ENCODE measurements around the gene TTC13. TPM values are rescaled to one million over a fixed set of nuclear protein-coding genes. Genes with fewer than 3 reads are reported as not detected.
"Not testable (repeated sequence)": the region's sequence is repeated elsewhere in the genome, so short reads cannot be mapped to it uniquely, and the experiment has no call there.

Gene TTC13
- total RNA-seq, 2 donors from 2014 or later = 12.1 to 12.2 TPM

DNA sequence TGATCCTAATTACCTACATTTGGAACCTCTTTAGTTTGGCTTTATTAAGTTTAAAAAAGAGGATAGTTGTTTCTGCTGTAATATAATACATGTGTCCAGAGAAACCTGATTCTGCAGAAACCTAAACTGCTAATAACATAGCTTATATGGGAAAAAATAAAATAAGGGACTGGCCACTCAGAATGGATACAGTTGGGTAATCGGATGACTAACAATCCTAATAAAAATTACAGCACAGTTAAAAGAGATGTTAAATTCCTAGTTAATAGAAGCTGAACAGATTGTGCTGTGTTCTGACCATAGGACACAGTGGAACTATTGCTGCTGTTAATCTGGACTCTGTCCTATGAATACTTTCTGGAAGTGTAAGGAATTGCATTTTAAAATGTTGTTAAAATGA lies 16.2 kb upstream of the TTC13 start:
- WGBS = 39% methylated on average over 1 of the region's 1 CpG
- Histone ChIP-seq H3K27me3 (replicated peaks; ENCODE audit: insufficient read depth) (no peaks in the 10 kb centered on the region), H3K36me3 (peaks cover 12 to 13% of the 10 kb centered on the region in 2 donors)

DNA sequence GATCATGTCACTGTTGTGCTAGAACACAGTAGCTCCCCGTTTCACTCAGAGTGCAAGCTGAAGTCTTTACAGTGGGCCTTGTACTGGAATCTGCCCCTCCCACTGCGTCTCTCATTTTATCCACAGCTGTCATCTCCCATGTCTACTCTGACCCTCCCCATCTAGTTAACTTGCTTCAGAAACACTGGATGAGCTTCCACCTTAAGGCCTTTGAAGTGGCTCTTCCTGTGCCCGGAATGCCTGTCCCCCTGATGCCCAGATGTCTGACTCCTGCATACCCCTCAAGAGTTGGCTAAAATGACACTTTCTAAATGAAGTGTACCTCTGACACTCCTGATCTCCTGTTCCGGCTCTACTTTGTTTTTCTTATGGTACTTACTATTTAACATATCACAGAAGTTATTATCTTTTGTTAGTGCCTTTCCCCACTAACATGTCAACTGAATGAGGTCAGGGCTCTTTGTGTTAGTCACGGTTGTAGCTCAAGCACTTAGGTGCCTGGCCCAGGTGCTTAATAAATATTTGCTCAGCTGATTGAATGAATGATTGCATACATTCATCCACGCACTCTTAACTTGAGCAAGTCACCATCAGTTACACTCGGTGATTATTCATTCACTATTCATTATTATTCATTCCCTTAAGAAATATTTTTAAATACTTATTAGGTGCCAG lies 13.6 kb upstream of the TTC13 start:
- H3K36me3 ChIP-seq = peaks cover 0 to 5% of the 10 kb centered on the region in 2 donors
- no peaks in the 10 kb centered on the region for H3K9me3 ChIP-seq
- no peaks in the 10 kb centered on the region for H3K4me1 ChIP-seq (replicated peaks)
- H3K4me3 ChIP-seq = no peak overlapping the region
- H3K27ac ChIP-seq = no peak overlapping the region
- WGBS = 73% methylated on average over 7 of the region's 7 CpGs
- no peak for DNase-seq (ENCODE audit: low spot score)
- TF ChIP-seq POLR2A (IDR thresholded peaks at IDR 0.05) (no peak), POLR2AphosphoS5 (IDR thresholded peaks at IDR 0.05) (no peak)
- TF ChIP-seq, protein P1, sequence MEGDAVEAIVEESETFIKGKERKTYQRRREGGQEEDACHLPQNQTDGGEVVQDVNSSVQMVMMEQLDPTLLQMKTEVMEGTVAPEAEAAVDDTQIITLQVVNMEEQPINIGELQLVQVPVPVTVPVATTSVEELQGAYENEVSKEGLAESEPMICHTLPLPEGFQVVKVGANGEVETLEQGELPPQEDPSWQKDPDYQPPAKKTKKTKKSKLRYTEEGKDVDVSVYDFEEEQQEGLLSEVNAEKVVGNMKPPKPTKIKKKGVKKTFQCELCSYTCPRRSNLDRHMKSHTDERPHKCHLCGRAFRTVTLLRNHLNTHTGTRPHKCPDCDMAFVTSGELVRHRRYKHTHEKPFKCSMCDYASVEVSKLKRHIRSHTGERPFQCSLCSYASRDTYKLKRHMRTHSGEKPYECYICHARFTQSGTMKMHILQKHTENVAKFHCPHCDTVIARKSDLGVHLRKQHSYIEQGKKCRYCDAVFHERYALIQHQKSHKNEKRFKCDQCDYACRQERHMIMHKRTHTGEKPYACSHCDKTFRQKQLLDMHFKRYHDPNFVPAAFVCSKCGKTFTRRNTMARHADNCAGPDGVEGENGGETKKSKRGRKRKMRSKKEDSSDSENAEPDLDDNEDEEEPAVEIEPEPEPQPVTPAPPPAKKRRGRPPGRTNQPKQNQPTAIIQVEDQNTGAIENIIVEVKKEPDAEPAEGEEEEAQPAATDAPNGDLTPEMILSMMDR (IDR thresholded peaks at IDR 0.05) = no peak
- H3K27me3 ChIP-seq (replicated peaks; ENCODE audit: insufficient read depth) = no peaks in the 10 kb centered on the region
- intact Hi-C loops (cut with DNase I) = no loop called here

More for the DNA sequence above, 16.2 kb upstream of the TTC13 start:
- Histone ChIP-seq H3K27ac (no peak overlapping the region), H3K4me3 (no peak overlapping the region), H3K9me3 (no peaks in the 10 kb centered on the region), H3K4me1 (replicated peaks) (no peaks in the 10 kb centered on the region)
- DNase-seq (ENCODE audit: low spot score) = no peak
- TF ChIP-seq POLR2A (IDR thresholded peaks at IDR 0.05) (no peak), POLR2AphosphoS5 (IDR thresholded peaks at IDR 0.05) (no peak)
- TF ChIP-seq, protein P1 (IDR thresholded peaks at IDR 0.05) = no peak
- intact Hi-C loops (cut with DNase I) = no loop called here

DNA sequence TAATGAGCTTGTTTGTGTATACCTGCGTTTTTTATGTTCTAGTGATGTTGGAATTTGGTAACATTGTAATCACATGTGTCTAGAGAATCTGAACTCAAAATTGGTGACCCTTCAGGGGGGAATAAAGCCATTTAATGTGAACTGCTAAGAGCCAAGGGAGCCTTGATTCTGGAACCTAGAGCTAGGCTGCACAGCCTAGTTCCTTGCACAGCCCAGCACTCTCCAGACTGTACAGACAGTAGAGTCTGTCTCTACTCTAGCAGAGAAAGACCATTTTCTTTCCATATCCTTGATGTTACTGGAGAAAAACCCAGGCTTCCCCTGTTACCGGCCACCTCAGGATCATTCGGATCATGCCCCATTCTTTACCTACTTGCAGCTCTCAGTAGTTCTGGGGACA lies 8.8 kb upstream of the TTC13 start:
- no peak overlapping the region for H3K27ac ChIP-seq
- DNase-seq (ENCODE audit: low spot score) = no peak
- no peak overlapping the region for H3K4me3 ChIP-seq
- 87% methylated on average over 3 of the region's 3 CpGs for WGBS
- no peaks in the 10 kb centered on the region for H3K27me3 ChIP-seq (replicated peaks; ENCODE audit: insufficient read depth)
- intact Hi-C loops (cut with DNase I) = no loop called here
- TF ChIP-seq, protein P1 (IDR thresholded peaks at IDR 0.05) = no peak
- TF ChIP-seq POLR2AphosphoS5 (IDR thresholded peaks at IDR 0.05) (no peak), POLR2A (IDR thresholded peaks at IDR 0.05) (no peak)
- no peaks in the 10 kb centered on the region for H3K9me3 ChIP-seq
- peaks cover 0 to 5% of the 10 kb centered on the region in 2 donors for H3K36me3 ChIP-seq
- H3K4me1 ChIP-seq (replicated peaks) = no peaks in the 10 kb centered on the region

DNA sequence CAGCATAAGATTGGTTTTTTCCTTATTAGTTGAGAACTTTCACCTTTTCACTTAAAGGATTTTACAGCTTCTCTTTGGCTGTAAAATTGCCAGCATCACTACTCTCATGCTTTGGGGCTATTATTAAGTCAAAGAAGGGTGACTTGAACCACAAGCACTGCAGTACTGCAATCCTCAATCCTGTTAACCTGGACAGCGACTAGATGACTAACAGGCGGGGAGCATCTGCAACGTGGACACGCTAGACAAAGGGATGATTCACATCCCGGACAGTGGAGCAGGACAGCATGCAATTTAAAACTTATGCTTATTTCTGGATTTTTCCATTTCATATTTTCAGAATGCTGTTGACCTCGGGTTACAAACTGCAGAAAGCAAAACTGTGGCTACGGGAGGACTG lies 8.3 kb upstream of the TTC13 start:
- H3K27me3 ChIP-seq (replicated peaks; ENCODE audit: insufficient read depth) = no peaks in the 10 kb centered on the region
- peaks cover 0 to 2% of the 10 kb centered on the region in 2 donors for H3K36me3 ChIP-seq
- H3K4me3 ChIP-seq = no peak overlapping the region
- 78% methylated on average over 7 of the region's 7 CpGs for WGBS
- no peak for DNase-seq (ENCODE audit: low spot score)
- intact Hi-C loops (cut with DNase I) = no loop called here
- H3K4me1 ChIP-seq (replicated peaks) = no peaks in the 10 kb centered on the region
- no peaks in the 10 kb centered on the region for H3K9me3 ChIP-seq
- TF ChIP-seq POLR2A (IDR thresholded peaks at IDR 0.05) (no peak), POLR2AphosphoS5 (IDR thresholded peaks at IDR 0.05) (no peak)
- TF ChIP-seq, protein P1 (IDR thresholded peaks at IDR 0.05) = no peak
- no peak overlapping the region for H3K27ac ChIP-seq

DNA sequence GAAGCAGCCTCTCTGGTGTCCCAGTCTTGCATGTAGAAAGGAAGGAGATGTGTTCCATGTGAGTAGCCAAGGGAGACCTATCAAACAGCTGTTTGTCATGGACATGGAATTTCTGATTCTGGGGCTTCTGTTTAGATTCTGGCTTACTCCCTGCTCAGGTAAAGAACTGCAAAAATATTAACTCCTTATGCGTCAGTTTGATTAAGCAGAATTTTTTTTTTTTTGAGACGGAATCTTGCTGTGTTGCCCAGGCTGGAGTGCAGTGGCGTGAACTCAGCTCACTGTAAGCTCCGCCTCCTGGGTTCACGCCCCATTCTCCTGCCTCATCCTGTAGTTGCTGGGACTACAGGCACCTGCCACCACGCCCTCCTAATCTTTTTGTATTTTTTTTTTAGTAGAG lies 7.0 kb upstream of the TTC13 start:
- Histone ChIP-seq H3K27ac (no peak overlapping the region), H3K27me3 (replicated peaks; ENCODE audit: insufficient read depth) (no peaks in the 10 kb centered on the region), H3K9me3 (no peaks in the 10 kb centered on the region), H3K4me1 (replicated peaks) (no peaks in the 10 kb centered on the region), H3K4me3 (no peak overlapping the region), H3K36me3 (no peaks in the 10 kb centered on the region)
- intact Hi-C loops (cut with DNase I) = no loop called here
- DNase-seq (ENCODE audit: low spot score) = no peak
- TF ChIP-seq, protein P1 (IDR thresholded peaks at IDR 0.05) = no peak
- TF ChIP-seq POLR2AphosphoS5 (IDR thresholded peaks at IDR 0.05) (no peak), POLR2A (IDR thresholded peaks at IDR 0.05) (no peak)
- 91% methylated on average over 6 of the region's 6 CpGs for WGBS

DNA sequence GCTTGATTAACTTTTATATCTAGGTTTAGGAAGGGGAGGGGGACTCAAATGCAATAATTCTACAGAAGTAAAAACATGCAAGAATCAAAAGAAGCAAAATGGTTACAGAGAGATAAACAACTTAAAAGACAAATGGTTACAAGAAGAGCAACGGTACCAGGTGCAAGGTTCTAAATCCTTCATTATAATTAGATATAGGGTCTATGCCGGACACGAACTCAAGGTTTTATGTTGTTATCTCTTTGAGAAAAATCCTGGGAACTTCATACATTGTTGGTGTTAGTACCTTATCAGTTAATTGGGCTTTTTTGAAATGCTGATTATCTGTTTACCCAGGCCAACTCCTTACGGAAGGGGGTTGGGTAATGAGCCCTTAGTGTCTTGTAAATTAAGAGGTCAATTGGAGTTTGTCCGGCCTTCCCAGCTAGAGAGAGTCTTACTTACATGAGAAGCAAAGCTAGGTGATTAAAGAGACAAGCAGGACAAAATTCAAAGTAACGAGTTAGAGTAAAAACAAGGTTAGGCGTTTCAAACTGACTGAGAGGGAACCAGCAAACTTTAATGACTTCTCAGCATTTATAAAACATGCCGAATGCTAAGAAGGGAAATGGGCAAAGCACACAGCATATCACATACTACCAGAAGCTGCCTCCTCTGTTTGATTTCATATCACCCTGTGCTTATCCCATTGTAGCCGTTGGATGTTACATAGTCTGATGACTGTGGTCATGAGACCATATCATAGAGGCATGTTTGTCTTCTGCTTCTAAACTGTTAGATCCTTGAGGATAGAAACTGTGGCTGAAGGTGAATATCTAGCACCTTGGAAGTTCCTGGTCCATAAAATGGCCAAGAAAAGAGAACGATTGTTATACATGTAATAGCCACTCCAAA lies 6.2 kb upstream of the TTC13 start:
- H3K9me3 ChIP-seq; intact Hi-C loops (cut with DNase I); H3K27me3 ChIP-seq (replicated peaks; ENCODE audit: insufficient read depth); H3K4me3 ChIP-seq; DNase-seq (ENCODE audit: low spot score); H3K4me1 ChIP-seq (replicated peaks); H3K27ac ChIP-seq; H3K36me3 ChIP-seq: not testable (repeated sequence)
- WGBS = 65% methylated on average over 10 of the region's 10 CpGs
